Fibroblast of skin of back (primary cell): Measurements from ENCODE around the gene DHPS.
A peak's percentile ranks its signal among the peaks of the same experiment; 100 is the strongest.

Source experiments
- DNase-seq: peaks from one replicate; pipeline ENCODE4 v3.0.0-alpha.2; 2013

Gene DHPS

GRCh38 chr19:12642506-12642905, 39.2 kb downstream of the DHPS start:
- DNase-seq = no peak

GRCh38 chr19:12641456-12641855, 40.2 kb downstream of the DHPS start:
- no peak for DNase-seq

- DNase-seq = peak; percentile 86
These were observed 41.6 kb downstream of the DHPS start for GRCh38 chr19:12639901-12640613.

GRCh38 chr19:12638611-12639182, 43.0 kb downstream of the DHPS start:
- no peak for DNase-seq

- DNase-seq = no peak
These were observed 45.0 kb downstream of the DHPS start for GRCh38 chr19:12636631-12637030.

GRCh38 chr19:12629215-12629614, 52.5 kb downstream of the DHPS start:
- DNase-seq = no peak

GRCh38 chr19:12628040-12629022, 53.3 kb downstream of the DHPS start:
- DNase-seq = peak; percentile 9

GRCh38 chr19:12626958-12627357, 54.7 kb downstream of the DHPS start:
- DNase-seq = no peak
